ENCODE data around the gene RAI1. TPM values are rescaled to one million over a fixed set of nuclear protein-coding genes. Genes with fewer than 3 reads are reported as not detected.

The RAI1 gene
- total RNA-seq, 4 donors from 2014 or later: 17.0 to 36.3 (median 22.3) TPM

DNA sequence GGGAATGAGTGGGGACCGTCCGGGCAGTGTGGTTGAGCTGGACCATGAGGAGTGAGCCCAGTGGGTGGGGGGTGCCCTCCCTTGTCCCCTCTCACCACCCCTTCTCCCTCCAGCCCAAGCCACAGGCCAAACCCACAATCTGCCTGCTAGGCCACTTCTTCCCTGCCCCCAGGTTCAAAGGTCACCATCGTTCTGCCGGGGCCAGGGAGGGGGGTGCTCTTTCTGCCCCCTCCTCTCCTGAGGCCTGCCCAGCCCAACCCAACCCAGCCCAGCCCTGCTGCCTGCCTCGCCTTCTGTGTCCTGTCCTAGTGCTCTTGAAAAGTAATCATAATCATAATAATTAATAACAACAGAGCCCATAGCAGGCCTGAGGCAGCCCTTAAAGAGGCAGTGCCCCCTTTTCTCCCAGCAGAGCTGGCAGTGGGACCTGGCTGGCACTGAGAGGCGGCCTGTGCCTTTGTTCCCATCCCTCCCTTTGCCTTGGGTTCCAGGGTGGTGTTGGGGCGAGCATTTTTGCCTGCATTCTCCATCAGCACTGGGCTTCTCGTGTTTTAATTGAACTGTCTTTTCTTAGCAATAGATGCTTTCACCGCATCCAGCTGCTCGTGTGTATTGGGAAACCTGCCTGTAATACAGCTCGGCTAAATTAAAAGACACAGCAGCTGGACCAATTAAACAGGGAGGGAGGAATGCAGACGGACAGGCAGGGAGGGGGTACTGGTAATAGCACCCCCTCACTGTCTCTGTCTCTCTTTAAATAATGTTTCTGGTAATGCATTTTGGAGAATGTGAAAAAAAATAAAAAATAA, 108.8 kb downstream of the RAI1 start:
- 66 to 74% methylated on average over 9 to 10 of the region's 12 CpGs for WGBS, 2 donors
- Histone ChIP-seq H3K36me3 (peaks cover 5 to 21% (median 9%) of the 10 kb centered on the region in 3 donors), H3K27me3 (no peaks in the 10 kb centered on the region), H3K4me1 (peaks cover 16 to 58% (median 22%) of the 10 kb centered on the region in 3 donors), H3K9me3 (no peaks in the 10 kb centered on the region), H3K27ac (peak overlapping the region in 2 of 4 donors; percentile 29 to 31), H3K4me3 (no peak overlapping the region)
- TF ChIP-seq, protein P1, sequence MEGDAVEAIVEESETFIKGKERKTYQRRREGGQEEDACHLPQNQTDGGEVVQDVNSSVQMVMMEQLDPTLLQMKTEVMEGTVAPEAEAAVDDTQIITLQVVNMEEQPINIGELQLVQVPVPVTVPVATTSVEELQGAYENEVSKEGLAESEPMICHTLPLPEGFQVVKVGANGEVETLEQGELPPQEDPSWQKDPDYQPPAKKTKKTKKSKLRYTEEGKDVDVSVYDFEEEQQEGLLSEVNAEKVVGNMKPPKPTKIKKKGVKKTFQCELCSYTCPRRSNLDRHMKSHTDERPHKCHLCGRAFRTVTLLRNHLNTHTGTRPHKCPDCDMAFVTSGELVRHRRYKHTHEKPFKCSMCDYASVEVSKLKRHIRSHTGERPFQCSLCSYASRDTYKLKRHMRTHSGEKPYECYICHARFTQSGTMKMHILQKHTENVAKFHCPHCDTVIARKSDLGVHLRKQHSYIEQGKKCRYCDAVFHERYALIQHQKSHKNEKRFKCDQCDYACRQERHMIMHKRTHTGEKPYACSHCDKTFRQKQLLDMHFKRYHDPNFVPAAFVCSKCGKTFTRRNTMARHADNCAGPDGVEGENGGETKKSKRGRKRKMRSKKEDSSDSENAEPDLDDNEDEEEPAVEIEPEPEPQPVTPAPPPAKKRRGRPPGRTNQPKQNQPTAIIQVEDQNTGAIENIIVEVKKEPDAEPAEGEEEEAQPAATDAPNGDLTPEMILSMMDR (IDR thresholded peaks at IDR 0.05): no peak
- no peak for TF ChIP-seq POLR2A (IDR thresholded peaks at IDR 0.05)
- DNase-seq: no peak
- intact Hi-C loops (cut with DNase I): no loop called here

DNA sequence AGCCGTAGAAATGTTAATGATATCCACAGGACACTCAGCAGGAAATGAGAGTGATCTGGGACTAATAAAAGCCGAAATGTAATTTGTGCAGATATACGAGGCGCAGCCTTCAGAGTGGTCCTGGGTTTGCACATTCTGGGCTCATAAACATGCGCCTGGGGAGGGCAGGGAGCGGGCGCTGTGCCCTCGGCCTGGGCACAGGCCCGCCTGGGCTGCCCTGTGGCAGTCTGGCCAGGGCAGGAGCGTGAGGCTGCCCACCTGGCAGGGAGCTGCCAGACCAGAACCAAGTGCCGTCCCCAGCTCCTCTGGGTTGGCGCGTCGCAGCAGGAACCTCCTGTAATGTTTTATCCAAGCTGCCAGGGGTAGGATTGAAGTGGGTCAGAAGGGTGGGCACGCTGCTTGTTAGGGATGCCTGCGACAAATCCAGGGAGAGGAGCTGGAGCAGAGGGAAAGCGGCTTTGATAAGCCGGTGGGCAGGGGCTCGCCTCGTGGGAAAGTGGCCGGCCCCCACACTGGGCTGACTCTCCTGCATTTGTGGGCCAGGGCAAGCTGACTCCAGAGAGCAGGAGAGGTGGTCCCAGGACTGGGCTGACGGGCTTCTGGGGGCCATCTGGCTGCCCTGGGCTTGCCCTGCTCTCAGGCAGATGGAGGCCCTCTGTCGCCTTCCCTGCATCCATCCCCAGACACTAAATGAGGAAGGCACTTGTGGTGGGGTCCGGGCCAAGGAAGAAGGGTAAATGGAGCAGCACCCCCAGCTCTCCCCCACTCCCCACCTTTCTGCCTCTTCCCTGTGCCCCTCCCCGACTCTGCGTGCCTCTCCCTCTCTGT, 109.6 kb downstream of the RAI1 start:
- intact Hi-C loops (cut with DNase I): no loop called here
- TF ChIP-seq POLR2A (IDR thresholded peaks at IDR 0.05): no peak
- TF ChIP-seq, protein P1 (IDR thresholded peaks at IDR 0.05): no peak
- no peak for DNase-seq

DNA sequence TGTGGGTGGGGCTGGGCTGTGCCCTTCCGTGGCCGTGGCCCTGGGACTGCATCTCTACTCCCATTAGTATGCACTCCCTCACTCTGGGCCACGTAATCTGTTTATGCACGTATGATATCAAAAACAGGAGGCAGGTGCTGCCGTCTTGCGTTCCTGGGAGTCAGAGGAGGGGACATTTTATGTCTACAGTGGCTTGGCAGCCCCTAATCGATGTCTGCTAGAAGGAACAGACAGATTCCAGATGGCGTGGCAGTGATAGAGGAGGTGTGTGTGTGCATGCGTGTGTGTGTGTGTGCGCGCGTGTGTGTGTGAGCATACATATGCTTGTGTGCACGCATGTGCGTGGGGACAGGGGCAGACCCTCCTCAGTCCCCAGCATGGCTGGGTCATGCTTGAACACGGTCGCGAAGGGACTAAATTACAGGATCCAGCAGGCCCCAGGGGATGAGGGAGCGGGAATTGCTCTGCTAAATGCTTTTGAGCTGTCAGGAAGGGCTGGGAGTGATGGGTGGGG, 110.8 kb downstream of the RAI1 start:
- WGBS, 2 donors: 61 to 82% methylated on average over 5 to 10 of the region's 18 CpGs
- no peaks in the 10 kb centered on the region for H3K9me3 ChIP-seq
- intact Hi-C loops (cut with DNase I): no loop called here
- no peak overlapping the region for H3K4me3 ChIP-seq
- H3K27ac ChIP-seq: peak overlapping the region in 2 of 4 donors; percentile 44 to 70
- H3K4me1 ChIP-seq: peaks cover 16 to 48% (median 19%) of the 10 kb centered on the region in 3 donors
- DNase-seq: no peak
- H3K36me3 ChIP-seq: peaks cover 12 to 42% (median 23%) of the 10 kb centered on the region in 3 donors
- H3K27me3 ChIP-seq: no peaks in the 10 kb centered on the region
- TF ChIP-seq, protein P1 (IDR thresholded peaks at IDR 0.05): no peak

More for the DNA sequence above, 109.6 kb downstream of the RAI1 start:
- Histone ChIP-seq H3K27me3 (no peaks in the 10 kb centered on the region), H3K36me3 (peaks cover 10 to 29% (median 13%) of the 10 kb centered on the region in 3 donors), H3K4me3 (no peak overlapping the region), H3K27ac (peak overlapping the region in 1 of 4 donors; percentile 29), H3K9me3 (no peaks in the 10 kb centered on the region), H3K4me1 (peaks cover 16 to 50% (median 19%) of the 10 kb centered on the region in 3 donors)
- WGBS, 2 donors: 77 to 86% methylated on average over 9 to 20 of the region's 26 CpGs

DNA sequence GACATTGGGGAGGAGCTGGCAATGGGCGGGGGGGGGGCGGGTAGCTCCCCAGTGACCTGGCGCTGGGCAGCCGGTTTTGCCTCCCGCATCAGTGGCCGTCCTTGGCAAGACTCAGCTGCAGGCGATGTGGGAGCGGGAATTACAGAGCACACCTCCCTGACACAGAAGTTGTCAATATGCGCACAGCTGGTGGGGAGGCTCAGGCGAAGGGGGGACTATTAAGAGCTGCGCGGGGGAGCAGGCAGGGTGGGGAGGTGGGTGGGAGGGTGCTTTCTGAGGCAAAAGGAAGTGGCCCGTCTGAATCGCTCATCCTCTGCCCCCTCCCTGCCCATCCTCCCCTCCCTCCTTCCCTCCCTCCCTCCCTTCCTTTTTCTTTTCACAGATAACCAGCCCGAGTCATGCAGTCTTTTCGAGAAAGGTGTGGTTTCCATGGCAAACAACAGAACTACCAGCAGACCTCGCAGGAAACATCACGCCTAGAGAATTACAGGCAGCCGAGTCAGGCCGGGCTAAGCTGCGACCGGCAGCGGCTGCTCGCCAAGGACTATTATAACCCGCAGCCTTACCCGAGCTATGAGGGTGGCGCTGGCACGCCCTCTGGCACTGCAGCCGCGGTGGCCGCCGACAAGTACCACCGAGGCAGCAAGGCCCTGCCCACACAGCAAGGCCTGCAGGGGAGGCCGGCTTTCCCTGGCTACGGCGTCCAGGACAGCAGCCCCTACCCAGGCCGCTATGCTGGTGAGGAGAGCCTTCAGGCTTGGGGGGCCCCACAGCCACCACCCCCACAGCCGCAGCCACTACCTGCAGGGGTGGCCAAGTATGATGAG, 111.5 kb downstream of the RAI1 start:
- WGBS, 2 donors: 21 to 23% methylated on average over 9 to 19 of the region's 38 CpGs
- H3K27me3 ChIP-seq: no peaks in the 10 kb centered on the region
- H3K36me3 ChIP-seq: peaks cover 12 to 49% (median 29%) of the 10 kb centered on the region in 3 donors
- peaks cover 16 to 48% (median 19%) of the 10 kb centered on the region in 3 donors for H3K4me1 ChIP-seq
- intact Hi-C loops (cut with DNase I): no loop called here
- DNase-seq: no peak
- no peak for TF ChIP-seq POLR2A (IDR thresholded peaks at IDR 0.05)
- TF ChIP-seq, protein P1 (IDR thresholded peaks at IDR 0.05): no peak
- H3K9me3 ChIP-seq: no peaks in the 10 kb centered on the region
- peak overlapping the region in 1 of 4 donors; percentile 19 for H3K4me3 ChIP-seq
- peak overlapping the region in 2 of 4 donors; percentile 44 to 70 for H3K27ac ChIP-seq

Data from esophagus squamous epithelium (tissue), 5 donors.